ENCODE results near the gene MCM3AP.

GRCh38 chr21:46214478-46215340 is 70.7 kb downstream of the MCM3AP start:
- TF ChIP-seq CTCF (conservative IDR thresholded peaks at IDR 0.05; ENCODE audit: low read length) = no peak
- TF ChIP-seq EZH2phosphoT487 (IDR thresholded peaks at IDR 0.05; ENCODE audit: borderline replicate concordance, low read depth, low read length) = no peak

All from OCI-LY7 (cell line).